HG02870 (cell line): Measurements from ENCODE around the gene NTMT1.
A peak's percentile ranks its signal among the peaks of the same experiment; 100 is the strongest.
"Not testable (repeated sequence)": the region's sequence is repeated elsewhere in the genome, so short reads cannot be mapped to it uniquely, and the experiment has no call there.

Experiments used
- ATAC-seq: cut with Tn5 transposase; IDR thresholded peaks from one replicate; pipeline ENCODE4 v1.9.1; 2021; ENCODE audit warnings: mild to moderate bottlenecking, moderate library complexity; ENCODE audit not compliant: unreplicated experiment

Gene NTMT1, protein sequence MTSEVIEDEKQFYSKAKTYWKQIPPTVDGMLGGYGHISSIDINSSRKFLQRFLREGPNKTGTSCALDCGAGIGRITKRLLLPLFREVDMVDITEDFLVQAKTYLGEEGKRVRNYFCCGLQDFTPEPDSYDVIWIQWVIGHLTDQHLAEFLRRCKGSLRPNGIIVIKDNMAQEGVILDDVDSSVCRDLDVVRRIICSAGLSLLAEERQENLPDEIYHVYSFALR

DNA sequence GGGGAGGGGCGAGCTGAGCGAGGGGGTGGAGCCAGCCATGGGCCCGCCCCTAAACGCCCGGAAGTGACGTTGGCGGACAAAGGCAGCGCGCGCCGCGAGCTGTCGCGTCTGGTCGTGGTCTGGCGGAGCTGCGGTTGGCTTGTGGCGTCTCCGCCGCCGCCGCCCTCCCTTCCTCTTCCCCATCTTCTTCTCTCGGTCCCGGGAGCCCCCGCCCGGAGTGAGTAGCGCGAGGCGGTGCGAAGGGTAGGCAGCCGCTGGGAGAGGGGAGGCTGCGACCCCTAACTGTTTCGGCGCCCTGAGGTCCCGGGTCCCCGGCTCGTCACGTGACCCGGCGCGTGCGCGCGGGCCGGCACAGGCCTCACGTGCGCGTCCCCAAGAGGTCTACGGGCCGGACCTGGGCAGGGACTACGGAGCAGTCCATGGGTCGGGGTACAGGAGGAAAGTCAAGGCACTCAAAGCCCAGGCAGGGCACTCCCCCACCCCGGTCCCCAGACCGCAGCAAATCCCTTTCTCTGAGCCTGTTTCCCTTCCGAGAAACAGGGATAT is at the start of gene NTMT1:
TSS of gene NTMT1 (plus strand) at position 85 of the 546 bp plus-strand sequence. CDS start 6,541 bp downstream, outside the sequence.
- peak; percentile 68 for ATAC-seq

DNA sequence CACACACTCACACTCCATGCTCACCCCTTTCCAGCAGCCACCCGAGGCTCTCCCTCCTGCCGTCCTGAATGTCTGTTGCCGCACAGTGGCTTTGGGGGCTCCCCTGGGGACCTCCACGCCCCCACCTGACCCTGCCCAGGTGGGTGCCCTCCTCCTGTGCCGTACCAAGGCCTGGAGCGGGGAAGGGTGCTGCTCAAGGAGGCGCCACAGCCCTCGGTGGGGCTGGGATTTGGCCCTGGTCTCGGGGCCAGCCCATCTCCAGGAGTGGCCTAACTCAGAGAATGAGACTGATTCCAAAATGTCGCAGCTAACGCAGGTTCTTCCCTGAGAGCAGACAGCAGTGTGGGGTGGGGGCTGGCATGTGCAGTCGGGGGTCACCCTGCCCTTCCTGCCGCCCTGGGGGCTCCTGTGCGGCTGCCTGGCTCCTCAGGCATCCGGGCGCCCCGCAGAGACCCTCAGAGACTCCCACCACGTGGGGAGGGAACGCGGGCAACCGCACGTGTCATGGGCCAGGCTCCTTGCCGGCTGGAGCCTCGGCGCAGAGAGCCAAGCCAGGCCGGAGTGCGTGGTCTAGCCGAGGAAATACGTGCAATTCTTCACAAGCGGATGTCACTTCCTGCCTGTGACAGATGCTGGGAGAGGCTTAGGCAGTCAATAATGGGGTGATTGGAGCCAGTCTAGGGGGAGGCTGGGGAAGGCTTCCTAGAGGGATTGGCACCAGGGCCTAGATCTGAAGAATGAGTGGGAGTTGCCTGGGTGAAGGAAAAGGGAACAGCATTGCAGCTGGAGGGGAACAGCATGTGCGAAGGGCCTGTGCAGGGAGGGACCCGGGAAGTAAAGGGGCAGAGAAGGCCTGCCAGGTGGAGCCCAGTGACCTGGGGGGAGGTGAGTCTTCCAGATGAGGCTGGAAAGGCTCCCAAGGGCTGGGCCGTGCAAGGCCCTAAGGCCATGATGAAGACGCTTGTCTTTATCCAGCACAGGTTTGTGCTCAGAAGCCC is 49.1 kb upstream of the NTMT1 start:
- no peak for ATAC-seq

GRCh38 chr9:129579294-129579693 is 46.7 kb upstream of the NTMT1 start:
- ATAC-seq, result no peak

DNA sequence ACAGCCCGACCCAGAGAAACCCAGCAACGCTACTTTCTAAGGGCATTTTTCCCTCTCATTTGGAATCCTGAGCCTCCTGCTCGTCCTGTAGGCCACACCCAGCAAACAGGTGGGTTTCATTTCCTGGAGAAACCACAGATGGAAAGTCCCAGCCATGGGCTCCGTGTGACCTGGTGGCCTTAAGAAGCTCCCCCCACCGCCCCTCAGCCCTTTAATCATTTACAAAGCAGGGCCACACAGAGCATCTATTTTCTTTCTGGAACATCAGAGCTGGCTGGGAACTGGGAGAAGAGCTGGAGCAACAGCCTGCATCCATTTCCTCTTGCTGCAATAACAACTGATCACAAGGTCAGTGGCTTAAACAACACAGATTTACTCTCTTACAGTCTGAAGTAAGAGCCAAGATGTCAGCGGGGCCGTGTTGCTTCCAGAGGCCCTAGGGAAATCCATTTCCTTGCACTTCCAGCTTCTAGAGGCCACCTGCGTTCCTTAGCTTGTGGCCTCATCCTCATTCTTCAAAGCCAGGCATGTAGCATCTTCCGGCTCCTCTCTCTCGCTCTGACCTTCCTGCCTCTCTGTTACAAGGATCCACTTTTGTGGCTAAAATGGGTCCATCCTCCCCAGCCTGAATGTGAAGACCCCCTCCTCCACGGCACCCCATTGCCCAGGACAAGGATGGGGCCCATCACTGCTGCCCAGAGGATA is 45.6 kb upstream of the NTMT1 start:
- no peak for ATAC-seq

DNA sequence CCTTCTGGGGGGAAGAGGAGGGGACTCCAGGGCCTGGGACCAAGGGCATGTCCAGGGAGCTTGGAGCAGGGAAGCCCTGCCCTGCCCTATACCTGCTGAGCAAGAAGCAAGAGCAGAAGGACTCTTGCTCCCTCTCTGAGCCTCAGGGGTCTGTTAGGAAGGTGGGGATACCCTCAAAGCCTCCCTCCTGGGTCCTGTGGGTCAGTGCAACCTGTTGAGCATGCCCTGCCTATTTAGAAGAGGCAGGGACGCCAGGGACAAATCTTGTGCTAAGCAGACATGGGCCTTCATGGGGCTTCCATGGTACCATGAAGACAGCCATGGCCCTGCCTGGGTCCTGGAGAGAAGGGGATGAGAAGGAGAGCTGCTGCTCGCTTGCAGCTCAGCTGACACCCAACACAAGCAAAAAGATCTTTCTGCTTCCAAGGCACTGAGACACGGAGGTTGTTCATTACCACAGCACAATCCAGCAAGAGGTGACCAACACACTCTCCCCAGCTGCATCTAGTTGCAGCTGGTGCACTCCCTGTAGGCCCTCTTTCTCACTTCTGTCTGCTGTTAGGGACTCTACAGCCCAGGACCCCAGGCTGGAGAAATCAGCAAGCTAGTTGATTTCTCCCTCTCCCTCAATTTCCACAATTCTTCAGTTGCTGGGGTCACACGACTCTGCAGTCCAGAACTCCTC is 44.3 kb upstream of the NTMT1 start:
- ATAC-seq, result no peak

DNA sequence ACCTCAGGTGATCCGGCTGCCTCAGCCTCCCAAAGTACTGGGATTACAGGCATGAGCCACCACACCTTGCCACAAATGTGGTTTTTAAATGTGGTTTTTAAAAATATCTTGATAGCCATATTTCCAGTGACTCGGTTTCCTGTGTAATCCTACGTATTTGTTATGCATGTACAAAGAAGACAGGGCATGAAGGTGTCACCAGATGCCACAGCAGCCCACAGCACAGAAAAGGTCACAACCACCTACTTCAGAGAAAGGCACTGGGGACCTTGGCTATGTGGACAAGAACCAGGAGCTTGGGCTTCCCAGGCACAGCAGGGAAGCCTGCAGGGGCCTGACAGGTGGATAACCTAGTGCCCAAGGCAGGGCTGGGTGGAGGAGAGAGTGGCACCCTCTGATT is 43.1 kb upstream of the NTMT1 start:
- ATAC-seq, result no peak

DNA sequence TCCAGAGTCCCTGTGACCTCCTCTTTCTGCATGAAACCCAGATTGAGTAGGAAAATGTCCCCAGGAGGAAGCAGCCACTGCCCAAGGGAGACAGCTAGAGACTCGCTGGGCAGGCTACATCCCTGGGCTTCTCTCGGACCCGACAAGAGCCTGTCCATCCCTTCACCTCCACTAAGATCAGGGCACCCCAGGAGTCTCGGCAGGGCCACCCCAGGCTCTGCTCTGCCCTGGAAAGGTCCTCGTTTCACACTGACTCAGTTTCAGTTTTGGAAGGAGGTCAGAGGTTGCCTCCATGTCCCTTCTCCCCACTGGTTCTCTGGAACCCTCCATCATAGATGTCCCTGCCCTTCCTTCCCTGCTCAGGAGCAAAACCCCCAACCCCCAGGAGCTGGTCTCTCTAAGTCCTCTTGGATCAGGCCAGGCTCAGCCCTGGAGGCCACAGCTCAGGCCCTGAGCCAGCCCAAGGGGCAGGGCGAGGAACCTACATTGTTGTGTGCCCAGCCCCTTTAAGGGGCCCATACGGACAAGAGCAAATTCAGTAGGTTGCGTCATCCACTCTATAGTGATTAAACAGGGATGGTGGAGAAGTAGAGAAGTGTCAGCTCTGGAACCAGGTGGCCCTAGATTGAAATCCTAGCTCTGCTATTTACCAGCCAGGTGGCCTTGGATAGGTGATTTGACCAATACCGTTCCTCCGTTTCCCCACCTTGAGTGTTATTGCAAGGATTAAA is 42.5 kb upstream of the NTMT1 start:
- no peak for ATAC-seq

- no peak for ATAC-seq
Observed at GRCh38 chr9:129584136-129584535, 41.8 kb upstream of the NTMT1 start.

DNA sequence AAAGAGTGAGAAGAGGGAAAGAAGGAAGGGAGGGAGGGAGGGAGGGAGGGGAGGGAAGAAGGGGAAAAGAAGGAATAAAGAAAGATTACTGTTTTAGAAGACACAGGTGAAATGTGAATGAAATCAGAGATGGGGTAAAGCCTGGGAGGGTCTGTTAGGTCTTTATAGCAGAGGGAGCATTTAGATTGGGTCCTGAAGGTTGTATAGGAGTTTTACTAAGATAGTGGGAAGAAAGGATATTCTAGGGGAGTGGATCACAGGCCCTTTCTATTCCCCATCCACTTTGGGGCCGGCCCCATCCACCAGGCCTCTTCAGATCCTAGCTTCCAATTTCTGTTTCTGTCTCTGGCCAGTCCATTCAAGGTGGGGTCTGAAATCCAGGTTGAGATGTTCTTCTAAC is 40.6 kb upstream of the NTMT1 start:
- ATAC-seq, result no peak

GRCh38 chr9:129586245-129586644 is 39.7 kb upstream of the NTMT1 start:
- ATAC-seq, result no peak

GRCh38 chr9:129586685-129587084 is 39.3 kb upstream of the NTMT1 start:
- no peak for ATAC-seq

- no peak for ATAC-seq
Observed at GRCh38 chr9:129587487-129588262, 38.3 kb upstream of the NTMT1 start.

DNA sequence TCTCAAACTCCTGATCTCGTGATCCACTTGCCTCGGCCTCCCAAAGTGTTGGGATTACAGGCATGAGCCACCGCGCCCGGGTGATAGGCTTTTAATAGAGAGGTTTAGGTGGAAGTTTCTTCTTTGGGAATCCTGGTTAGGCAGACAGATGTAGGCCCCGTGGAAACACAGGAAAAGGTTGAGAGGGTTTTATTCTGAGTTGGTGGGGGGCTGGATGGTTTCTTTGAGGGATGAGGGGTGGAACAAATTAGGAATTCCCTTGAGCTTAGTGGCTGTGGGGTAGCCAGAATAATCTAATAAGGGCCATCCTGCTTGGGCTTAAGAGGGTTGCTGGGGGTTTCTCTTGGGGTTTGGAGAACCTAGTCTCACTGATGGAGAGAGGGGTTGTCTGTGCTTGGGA is 35.5 kb upstream of the NTMT1 start:
- ATAC-seq, result no peak

DNA sequence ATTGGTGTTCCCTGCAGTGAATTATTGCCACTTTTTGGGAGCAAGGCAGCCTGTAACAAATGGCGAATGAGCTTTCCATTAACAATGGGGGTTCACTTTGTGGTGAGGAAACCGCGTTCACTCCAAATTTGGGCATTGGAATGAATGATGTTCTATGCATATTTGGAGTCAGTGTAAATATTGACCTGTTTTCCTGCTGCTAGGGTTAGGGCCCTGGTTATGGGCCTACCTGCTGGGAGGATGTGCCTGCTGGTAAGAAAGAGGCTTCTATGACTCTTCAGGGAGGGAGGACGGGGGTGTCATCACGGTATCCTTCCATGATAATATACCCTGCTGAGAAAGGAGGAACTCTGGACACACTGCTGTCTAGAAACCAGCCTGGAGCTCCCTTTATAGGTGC is 34.0 kb upstream of the NTMT1 start:
- ATAC-seq, result no peak

DNA sequence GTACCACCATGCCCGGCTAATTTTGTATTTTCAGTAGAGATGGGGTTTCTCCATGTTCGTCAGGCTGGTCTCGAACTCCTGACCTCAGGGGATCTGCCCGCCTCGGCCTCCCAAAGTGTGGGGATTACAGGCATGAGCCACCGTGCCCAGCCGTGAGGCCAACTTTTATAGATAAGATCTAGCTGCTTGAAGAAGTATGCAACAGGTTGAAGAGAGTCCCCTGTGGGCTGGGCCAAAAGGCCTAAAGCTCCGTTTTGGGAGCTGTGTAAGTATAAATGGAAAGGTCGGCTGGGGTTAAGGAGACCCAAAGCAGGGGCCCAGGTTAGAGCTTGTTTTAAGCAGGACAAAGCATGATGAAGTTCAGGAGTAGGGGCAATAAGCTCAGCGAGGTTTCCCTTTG is 33.2 kb upstream of the NTMT1 start:
- ATAC-seq, result not testable (repeated sequence)

DNA sequence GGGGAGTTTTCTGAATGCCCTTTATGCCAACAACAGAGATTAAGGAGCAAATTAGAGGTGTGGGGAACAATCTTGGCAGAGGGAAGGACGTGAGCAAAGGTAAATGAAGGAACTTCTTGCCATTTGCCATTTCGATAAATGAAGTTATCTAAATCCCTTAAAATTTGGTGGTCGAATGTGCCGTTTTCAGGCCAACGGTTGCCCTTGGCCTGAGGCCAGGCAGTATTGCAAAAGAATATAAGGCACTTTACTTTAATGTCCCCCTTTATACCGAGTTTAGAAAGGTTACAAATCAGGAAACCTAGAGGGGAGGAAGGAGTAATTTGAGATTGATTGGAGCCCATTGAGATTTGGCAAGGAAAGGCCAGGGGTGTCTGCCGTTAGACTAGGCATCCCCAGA is 31.3 kb upstream of the NTMT1 start:
- no peak for ATAC-seq

GRCh38 chr9:129595311-129595741 is 30.6 kb upstream of the NTMT1 start:
- no peak for ATAC-seq

- no peak for ATAC-seq
Observed at GRCh38 chr9:129595903-129596540, 29.9 kb upstream of the NTMT1 start.
